Tibial artery (tissue), 4 donors: ENCODE measurements around the gene FAM199X.

ENCODE experiments used
- DNase-seq, 2 donors: peaks; one replicate each; pipeline ENCODE4 v3.0.0-alpha.2; 2019
- H3K27ac ChIP-seq, 2 donors: fragments of 200-600 bp; sonication (generic) in 1 of 2; 1 replicate in 1 of 2; 2 replicates in 1 of 2; pipeline ENCODE4 v1.5.1; 2018 to 2019; ENCODE audit warnings: mild to moderate bottlenecking in 1 of 2
- H3K27me3 ChIP-seq, 2 donors: fragments of 200-600 bp; sonication (generic) in 1 of 2; one replicate each; pipeline versions ENCODE4 v1.5.1 to v1.6.0; 2016 to 2019
- H3K36me3 ChIP-seq, 3 donors: fragments of 200-600 bp; sonication (generic) in 2 of 3; one replicate each; pipeline ENCODE4 v1.5.1; 2016 to 2019; ENCODE audit warnings: mild to moderate bottlenecking in 2 of 3
- H3K4me1 ChIP-seq, 4 donors: fragments of 200-600 bp; sonication (generic) in 2 of 4; 1 replicate in 3 of 4; 2 replicates in 1 of 4; pipeline ENCODE4 v1.5.1; 2016 to 2019
- H3K4me3 ChIP-seq, 2 donors: fragments of 200-600 bp; sonication (generic) in 1 of 2; 1 replicate in 1 of 2; 2 replicates in 1 of 2; pipeline ENCODE4 v1.5.1; 2018 to 2019; ENCODE audit warnings: mild to moderate bottlenecking in 2 of 2
- H3K9me3 ChIP-seq, 3 donors: fragments of 200-600 bp; sonication (generic) in 1 of 3; one replicate each; pipeline ENCODE4 v1.5.1; 2016 to 2019
- intact Hi-C: fragments of 100-400 bp; cut with DNase I; formaldehyde crosslinking; loops from one replicate; pipeline ENCODE4 v1.15.0; 2023; ENCODE audit warnings: low total_unique reads
- TF ChIP-seq, protein P1 (sequence below), 2 experiments: fragments of 200-600 bp in 1 of 2; fragments of 450-650 bp in 1 of 2; IDR thresholded peaks; one replicate each; pipeline ENCODE4 v1.5.1; 2017 to 2019; ENCODE audit warnings: antibody characterized with exemption in 2 of 2, mild to moderate bottlenecking in 1 of 2, moderate library complexity in 1 of 2

FAM199X gene

GRCh38 chrX:104172121-104172520 lies 5.9 kb downstream of the FAM199X start:
- no peak for DNase-seq
- H3K27me3 ChIP-seq: no peaks in the 10 kb centered on the region
- no peaks in the 10 kb centered on the region for H3K36me3 ChIP-seq
- H3K4me3 ChIP-seq: no peak overlapping the region
- TF ChIP-seq, protein P1, sequence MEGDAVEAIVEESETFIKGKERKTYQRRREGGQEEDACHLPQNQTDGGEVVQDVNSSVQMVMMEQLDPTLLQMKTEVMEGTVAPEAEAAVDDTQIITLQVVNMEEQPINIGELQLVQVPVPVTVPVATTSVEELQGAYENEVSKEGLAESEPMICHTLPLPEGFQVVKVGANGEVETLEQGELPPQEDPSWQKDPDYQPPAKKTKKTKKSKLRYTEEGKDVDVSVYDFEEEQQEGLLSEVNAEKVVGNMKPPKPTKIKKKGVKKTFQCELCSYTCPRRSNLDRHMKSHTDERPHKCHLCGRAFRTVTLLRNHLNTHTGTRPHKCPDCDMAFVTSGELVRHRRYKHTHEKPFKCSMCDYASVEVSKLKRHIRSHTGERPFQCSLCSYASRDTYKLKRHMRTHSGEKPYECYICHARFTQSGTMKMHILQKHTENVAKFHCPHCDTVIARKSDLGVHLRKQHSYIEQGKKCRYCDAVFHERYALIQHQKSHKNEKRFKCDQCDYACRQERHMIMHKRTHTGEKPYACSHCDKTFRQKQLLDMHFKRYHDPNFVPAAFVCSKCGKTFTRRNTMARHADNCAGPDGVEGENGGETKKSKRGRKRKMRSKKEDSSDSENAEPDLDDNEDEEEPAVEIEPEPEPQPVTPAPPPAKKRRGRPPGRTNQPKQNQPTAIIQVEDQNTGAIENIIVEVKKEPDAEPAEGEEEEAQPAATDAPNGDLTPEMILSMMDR (IDR thresholded peaks at IDR 0.05): no peak
- no peak overlapping the region for H3K27ac ChIP-seq
- peaks cover 0 to 31% (median 4%) of the 10 kb centered on the region in 4 donors for H3K4me1 ChIP-seq
- H3K9me3 ChIP-seq: no peaks in the 10 kb centered on the region
- intact Hi-C loops: no loop called here

GRCh38 chrX:104172788-104173187 lies 6.5 kb downstream of the FAM199X start:
- TF ChIP-seq, protein P1 (IDR thresholded peaks at IDR 0.05): no peak

GRCh38 chrX:104173841-104174240 lies 7.6 kb downstream of the FAM199X start:
- H3K27me3 ChIP-seq: no peaks in the 10 kb centered on the region
- TF ChIP-seq, protein P1 (IDR thresholded peaks at IDR 0.05): no peak
- H3K4me1 ChIP-seq: peaks cover 0 to 24% (median 2%) of the 10 kb centered on the region in 4 donors
- no peak overlapping the region for H3K27ac ChIP-seq
- peaks cover 0 to 7% (median 6%) of the 10 kb centered on the region in 3 donors for H3K9me3 ChIP-seq
- DNase-seq: no peak
- peaks cover 0 to 7% (median 6%) of the 10 kb centered on the region in 3 donors for H3K36me3 ChIP-seq
- intact Hi-C loops: no loop called here
- no peak overlapping the region for H3K4me3 ChIP-seq

More at GRCh38 chrX:104172788-104173187, 6.5 kb downstream of the FAM199X start:
- H3K9me3 ChIP-seq: no peaks in the 10 kb centered on the region
- H3K27ac ChIP-seq: no peak overlapping the region
- peaks cover 0 to 31% (median 4%) of the 10 kb centered on the region in 4 donors for H3K4me1 ChIP-seq
- DNase-seq: no peak
- intact Hi-C loops: no loop called here
- H3K4me3 ChIP-seq: no peak overlapping the region
- no peaks in the 10 kb centered on the region for H3K27me3 ChIP-seq
- no peaks in the 10 kb centered on the region for H3K36me3 ChIP-seq

DNA sequence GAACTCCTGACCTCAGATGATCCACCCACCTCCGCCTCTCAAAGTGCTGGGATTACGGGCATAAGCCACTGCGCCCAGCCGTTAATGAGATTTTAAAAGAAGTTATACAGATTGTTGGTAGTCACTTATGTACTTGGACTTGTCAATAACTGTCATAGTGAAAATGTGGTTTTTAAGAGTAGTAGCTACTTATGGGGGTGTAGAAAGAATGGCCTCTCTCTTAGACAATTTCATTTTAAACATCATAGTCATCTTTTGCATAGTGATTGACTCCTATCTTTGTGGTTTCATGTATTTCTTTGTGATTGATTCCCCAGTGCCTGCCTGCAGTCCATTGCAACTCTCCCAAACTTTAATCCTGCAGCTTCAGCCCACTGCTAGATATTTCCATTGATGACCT lies 17.4 kb downstream of the FAM199X start:
- no peaks in the 10 kb centered on the region for H3K27me3 ChIP-seq
- H3K27ac ChIP-seq: no peak overlapping the region
- no peak for DNase-seq
- intact Hi-C loops: no loop called here
- H3K9me3 ChIP-seq: peaks cover 0 to 4% (median 2%) of the 10 kb centered on the region in 3 donors
- H3K36me3 ChIP-seq: peaks cover 0 to 21% (median 18%) of the 10 kb centered on the region in 3 donors
- H3K4me3 ChIP-seq: no peak overlapping the region
- no peaks in the 10 kb centered on the region for H3K4me1 ChIP-seq
- TF ChIP-seq, protein P1 (IDR thresholded peaks at IDR 0.05): no peak

- Histone ChIP-seq H3K4me1 (no peaks in the 10 kb centered on the region), H3K9me3 (no peaks in the 10 kb centered on the region), H3K27ac (no peak overlapping the region), H3K36me3 (peaks cover 16 to 47% (median 25%) of the 10 kb centered on the region in 3 donors), H3K27me3 (no peaks in the 10 kb centered on the region), H3K4me3 (no peak overlapping the region)
- intact Hi-C loops: no loop called here
- DNase-seq: no peak
- TF ChIP-seq, protein P1 (IDR thresholded peaks at IDR 0.05): no peak
Measured at GRCh38 chrX:104187931-104188330, 21.7 kb downstream of the FAM199X start.

DNA sequence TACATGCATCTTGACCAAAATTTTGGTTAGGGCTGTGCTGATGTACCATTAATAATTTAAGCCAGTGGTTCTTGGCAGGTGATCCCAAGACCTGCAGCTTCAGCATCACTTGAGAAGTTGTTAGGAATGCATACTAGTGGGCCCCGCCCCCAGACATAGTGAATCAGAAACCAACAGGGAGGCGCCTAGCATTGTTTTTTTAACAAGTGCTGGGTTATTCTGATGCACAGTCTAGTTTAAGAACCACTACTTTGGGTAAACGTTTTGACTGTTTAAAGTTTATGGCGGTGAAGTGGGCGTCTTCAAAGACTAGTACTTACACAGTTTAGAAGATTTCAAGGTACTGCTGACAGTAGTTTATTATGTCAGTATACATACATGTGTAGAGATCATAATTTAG lies 23.6 kb downstream of the FAM199X start:
- no peak overlapping the region for H3K27ac ChIP-seq
- peaks cover 16 to 47% (median 25%) of the 10 kb centered on the region in 3 donors for H3K36me3 ChIP-seq
- no peak for DNase-seq
- H3K4me1 ChIP-seq: no peaks in the 10 kb centered on the region
- H3K27me3 ChIP-seq: no peaks in the 10 kb centered on the region
- no peaks in the 10 kb centered on the region for H3K9me3 ChIP-seq
- no peak overlapping the region for H3K4me3 ChIP-seq
- TF ChIP-seq, protein P1 (IDR thresholded peaks at IDR 0.05): no peak
- intact Hi-C loops: no loop called here
